ENCODE results near the gene TYMP. TPM values are rescaled to one million over a fixed set of nuclear protein-coding genes. Genes with fewer than 3 reads are reported as not detected.
"Not testable (repeated sequence)": the region's sequence is repeated elsewhere in the genome, so short reads cannot be mapped to it uniquely, and the experiment has no call there.

TYMP gene
- polyA plus RNA-seq, 1 donor: 2.8 TPM

DNA sequence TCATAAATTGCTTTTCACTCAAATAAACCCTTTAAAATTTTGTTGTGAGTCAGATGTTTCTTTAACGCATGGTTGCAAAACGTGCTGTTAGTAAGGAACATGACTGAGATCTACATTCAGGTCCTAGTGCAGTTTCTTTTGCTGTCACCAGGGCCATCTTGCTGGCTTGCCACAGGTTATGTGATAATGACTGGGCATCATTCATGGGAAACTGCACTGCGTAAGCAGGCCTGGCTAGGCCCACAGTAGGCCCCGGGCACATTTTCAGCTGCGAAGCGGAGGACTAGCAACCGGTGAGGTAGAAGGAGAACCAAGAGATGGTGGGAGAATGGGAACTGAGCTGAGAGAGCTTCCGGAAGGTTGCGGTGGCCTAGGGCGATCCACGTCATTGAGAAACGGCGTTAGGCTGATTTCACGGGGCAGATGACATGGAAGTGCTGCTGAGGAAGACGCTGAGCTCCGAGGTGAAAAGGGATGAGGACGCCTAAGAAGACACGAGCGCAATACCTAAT lies 12.7 kb upstream of the TYMP start:
- no peak for DNase-seq (ENCODE audit: low read depth)

DNA sequence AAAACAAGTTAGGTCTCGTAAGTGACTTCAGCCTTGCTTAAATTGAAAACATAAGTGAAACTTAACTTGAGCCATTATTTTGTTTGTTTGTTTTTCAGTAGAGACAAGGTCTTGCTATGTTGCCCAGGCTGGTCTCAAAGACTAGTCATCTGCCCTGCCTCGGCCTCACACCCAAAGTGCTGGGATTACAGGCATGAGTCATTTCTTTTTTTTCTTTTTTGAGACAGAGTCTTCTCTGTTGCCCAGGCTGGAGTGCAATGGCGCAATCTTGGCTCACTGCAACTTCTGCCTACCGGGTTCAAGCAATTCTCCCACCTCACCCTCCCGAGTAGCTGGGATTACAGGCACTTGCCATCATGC lies 11.8 kb upstream of the TYMP start:
- not testable (repeated sequence) for DNase-seq (ENCODE audit: low read depth)

DNA sequence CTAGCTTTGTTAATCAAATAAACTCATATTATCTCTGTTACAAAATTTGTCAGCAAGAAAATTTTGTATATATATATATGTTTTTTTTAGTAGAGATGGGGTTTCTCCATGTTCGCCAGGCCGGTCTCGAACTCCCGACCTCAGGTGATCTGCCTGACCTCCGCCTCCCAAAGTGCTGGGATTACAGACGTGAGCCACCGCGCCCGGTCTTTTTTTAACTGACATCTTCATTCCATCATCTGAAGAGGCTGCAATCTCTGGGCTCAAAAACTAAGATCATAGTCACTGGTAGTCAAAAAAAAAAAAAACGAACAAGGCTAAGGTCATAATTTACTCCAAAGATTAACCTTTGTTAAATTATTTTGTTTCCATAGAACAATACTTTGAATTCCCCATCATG lies 10.6 kb upstream of the TYMP start:
- DNase-seq (ENCODE audit: low read depth): no peak

DNA sequence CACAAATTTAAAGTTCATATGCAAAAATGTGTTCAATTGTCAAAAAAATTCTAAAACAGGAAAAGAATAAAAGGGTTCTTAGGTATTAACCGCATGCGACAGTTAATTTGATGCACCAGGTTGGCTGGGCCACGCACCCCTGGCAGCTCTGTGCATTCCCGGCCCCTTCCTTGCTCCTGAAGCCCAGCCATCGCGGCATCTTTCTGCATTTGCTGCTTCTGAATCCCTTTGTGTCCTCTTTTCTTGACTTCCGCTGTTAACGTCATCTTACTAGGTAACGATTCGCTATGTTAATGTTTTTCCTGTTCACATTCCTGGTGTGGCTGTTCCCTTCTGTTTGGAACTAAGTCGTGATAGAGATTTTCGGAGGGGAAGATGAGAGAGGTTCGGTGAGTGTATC lies 8.0 kb upstream of the TYMP start:
- no peak for DNase-seq (ENCODE audit: low read depth)

DNA sequence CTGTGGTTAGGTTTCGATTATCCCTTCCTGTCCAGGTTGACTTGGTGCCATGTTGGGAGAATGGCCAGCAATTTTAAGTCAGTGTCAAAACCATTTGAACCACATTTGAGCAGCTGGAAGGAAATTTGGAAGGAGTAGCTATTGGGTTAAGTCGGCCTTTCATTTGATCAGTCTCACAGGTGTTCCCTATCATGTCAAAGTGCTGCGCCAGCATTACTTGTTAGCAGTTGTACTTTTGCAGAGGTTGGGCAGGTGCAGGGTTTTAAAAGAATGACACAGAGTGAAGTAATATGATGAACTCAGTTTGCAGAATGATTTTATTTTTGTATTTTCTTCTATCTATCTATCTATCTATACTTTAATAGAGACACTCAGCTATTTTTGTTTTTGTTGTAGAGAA lies 6.4 kb upstream of the TYMP start:
- no peak for DNase-seq (ENCODE audit: low read depth)

DNA sequence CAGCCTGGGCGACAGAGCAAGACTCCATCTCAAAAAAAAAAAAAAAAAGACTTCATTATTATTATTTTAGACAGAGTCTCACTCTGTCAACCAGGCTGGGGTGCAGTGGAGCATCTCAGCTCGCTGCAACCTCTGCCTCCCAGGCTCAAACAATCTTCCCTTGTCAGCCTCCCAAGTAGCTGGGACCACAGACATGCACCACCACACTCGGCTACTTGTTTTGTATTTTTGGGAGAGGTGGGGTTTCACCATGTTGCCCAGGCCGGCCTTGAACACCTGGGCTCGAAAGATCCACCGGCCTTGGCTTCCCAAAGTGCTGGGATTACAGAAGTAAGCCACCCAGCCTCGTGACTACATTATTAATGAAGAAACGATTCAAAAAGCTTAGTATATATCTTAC lies 5.3 kb upstream of the TYMP start:
- DNase-seq (ENCODE audit: low read depth): no peak

DNA sequence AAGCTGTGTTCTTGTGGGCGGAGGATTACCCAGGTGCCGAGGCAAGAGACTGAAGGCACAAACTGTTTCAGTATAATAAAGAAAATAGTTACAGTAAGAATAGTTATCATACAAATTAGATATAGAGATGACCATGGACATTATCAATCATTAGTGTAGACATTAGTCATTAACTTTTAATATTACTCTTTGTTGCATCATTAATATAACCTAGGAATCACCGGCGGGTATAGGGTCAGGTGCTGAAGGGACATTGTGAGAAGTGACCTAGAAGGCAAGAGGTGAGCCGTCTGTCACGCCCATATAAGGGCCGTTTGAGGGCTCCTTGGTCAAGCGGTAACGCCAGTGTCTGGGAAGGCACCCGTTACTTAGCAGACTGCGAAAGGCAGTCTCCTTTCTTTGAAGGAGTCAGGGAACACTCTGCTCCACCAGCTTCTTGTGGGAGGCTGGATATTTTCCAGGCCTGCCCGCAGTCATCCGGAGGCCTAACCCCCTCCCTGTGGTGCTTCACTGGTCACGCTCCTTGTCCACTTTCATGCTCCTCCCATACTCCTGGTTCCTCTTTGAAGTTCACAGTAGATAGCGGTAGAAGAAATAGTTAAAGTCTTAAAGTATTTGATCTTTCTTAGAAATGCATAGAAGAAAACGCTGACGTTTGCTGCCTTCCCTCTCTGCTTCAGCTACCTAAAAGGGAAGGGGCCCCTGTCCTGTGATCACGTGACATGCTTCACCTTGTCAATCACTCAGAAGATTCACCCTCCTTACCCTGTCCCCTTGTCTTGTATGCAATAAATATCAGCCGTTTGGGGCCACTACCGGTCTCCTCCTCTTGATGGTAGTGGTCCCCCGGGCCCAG lies 4.3 kb upstream of the TYMP start:
- DNase-seq (ENCODE audit: low read depth): not testable (repeated sequence)

DNA sequence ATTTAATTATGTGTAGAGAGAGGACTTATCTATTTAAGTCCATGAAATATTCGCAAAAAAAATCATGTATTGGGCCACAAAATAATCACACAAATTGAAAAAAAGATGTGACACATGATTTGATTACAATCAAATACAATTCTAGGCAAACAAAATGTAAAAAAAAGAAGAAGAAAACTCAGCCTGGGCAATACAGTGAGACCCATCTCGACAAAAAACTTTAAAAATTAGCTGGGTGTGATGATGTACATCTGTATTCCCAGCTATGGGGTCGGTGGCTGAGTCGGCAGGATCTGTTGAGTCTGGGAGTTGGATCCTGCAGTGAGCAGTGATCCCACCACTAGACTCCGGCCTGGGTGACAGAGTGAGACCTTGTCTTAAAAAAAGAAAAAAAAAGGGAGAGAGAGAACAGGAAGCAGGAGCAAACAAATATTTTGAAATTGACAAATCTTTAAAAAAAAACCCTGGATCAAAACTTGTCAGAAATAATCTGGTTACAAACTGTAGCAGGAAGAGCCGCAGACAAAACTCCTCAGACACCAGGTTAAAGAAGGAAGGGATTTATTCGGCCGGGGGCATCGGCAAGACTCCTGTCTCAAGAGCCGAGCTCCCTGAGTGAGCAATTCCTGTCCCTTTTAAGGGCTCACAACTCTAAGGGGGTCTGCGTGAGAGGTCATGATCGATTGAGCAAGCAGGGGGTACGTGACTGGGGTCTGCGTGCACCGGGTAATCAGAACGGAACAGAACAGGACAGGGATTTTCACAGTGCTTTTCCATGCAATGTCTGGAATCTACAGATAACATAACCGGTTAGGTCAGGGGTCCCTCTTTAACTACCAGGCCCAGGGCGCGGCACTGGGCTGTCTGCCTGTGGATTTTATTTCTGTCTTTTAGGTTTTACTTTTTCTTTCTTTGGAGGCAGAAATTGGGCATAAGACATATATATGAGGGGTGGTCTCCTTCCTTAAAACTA lies 3.3 kb upstream of the TYMP start:
- DNase-seq (ENCODE audit: low read depth): no peak

DNA sequence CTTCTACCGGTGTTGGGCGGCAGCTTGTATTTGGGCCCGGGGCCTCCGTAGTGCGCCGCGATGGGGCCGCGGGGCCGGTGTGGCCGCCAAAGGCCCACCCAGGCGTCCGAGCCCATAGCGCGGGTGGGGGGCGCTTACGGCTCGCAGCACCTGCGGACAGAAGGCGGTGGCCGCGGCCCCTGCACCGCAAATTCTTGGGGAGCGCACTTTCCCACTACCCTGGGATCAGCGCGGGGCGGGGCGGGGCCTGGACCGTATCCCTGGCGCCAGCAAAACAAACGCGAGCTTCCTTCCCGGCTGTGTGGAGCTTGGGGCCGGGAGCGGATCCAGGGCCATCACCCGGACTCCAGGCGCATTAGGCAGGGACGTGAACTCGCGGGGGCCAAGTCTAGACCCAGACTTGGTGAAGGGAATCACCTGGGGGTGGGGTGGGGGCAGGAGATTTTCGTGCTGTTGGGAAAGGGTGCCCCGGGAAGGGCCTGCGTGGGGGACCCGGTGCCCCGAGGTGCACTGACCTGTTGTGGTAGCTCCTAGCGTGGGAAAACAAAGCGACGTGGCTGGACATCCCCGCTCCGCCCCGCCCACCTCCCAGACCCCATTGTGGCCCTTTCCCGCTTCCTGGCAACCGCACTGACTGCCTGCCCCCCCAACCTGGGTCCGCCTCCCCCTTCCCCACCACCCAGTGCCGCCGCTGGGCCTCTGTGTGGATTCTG lies 2.3 kb upstream of the TYMP start:
- no peak for DNase-seq (ENCODE audit: low read depth)

DNA sequence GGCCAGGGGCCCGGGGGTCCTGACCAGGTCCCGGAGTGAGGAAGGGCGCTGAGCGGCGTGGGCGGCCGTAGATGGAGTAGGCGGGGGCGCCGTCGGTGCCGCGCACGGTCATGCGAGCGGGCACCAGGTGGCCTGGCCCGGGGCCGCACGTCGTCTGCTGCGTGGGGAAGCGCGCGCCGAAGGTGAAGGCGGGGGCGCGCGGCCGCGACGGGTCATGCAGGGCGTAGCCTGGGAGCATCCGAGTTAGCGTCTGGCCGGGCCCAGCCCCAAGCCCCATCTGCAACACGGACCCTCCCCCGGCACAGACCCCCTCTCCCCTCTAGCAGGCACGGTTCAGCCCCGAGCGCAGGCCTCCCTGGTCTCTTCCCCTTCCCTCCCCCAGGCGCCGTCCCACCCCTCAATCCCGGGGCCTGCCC lies 1.7 kb upstream of the TYMP start:
- no peak for DNase-seq (ENCODE audit: low read depth)

DNA sequence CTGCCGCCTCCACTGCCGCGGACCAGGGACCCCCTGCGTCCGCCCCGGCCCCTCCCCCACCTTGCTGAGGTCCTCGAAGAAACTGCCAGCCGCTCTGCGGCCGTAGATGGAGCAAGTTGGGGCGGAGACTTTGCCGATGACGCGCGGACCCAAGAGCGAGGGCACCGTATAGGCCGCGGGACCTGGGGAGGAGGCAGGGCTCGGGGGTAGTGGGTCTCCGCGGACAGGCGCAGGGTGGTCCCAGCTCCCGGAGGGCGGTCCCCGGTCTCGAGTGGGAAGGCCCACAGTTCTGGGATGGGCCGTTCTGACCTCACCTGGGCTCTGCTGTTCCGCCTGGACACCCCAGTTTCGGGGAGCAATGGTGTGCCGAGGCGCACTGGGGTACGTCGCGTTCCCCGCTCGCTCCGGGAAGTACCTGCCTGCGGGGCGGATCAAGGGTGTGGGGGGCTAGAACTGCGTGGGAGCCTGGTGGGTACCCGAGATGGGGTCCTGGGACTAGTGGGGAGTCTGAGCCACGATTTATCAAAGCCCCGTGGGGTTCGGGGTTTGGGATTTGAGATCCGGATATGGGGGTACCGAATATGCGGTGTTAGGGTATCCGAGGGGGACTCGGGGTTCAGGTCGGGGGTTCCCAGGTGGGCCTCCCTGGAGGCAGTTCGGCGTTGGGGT lies 1.2 kb upstream of the TYMP start:
- no peak for DNase-seq (ENCODE audit: low read depth)

DNA sequence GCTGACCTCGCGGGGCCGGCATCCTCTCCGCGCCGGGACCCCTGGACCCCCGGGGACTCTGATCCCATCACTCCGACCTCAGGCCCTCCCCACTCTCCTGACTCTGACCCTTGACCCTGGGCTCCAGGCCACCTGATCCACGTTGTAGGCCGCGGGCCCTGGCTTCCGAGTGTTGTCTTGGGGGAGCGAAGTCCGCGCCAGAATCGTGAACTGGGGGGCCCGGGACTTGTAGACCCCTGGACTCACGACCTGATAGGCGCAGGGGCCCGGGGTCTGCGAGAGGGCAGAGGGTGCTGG lies 716 bp upstream of the TYMP start:
- DNase-seq (ENCODE audit: low read depth): no peak

DNA sequence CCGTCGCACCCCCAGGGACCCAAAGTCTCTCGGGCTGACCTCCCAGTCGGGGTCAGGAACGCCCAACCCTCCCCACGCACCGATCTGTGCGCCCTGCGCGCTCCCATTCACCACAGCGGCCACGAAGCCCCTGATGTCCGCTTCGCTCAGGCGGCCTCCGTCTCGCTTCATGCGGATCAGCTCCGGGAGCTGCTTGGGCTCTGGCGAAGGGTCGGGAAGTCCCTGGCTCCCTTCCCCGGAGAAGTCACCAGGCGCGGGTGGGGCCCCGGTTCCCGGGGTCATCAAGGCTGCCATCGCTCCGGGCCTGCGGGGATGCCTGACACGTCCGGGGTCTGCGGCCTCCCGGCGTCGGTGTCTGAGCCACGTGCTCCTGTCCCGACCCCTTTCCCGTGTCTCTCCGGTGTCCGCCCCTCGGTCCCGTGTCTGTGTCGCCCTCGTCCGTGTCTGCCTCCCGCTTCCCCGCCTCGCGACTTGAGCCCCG lies 356 bp downstream of the TYMP start:
- DNase-seq (ENCODE audit: low read depth): no peak

DNA sequence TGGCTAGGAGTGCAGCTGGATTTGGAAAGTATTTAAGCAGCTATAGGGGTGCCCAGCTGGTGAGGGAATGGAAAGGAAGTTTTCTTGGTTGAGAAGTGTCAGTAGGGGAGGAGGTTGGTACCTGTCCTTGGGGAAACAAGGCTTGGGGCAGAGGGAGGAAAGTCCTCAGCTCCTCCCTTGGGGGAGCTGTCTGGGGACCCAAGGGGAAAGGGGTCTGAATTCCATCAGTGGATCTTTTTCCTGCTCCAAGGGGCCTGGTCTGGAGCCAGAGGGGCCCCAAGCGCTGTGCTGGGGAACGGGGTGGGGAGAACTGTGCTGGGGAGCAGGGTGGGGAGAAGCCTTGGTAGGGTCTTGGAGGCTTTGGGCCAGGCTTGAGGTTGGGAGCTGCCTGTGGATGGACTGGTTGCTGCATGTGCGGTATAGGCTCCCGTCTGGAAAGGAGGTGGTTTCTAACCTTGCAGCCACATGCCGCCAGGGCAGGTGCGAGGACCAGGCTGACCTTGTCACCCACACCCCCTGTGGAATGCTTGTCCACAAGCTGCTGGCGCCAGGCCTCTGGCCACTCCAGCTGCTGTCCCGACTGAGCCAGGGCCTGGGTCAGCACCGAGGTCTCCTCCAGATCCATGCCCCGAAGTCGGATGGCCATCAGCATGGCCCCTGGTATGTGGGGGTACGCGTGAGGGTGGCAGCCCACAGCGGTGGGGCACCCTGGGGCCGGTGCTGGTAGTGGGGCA lies 963 bp downstream of the TYMP start:
- no peak for DNase-seq (ENCODE audit: low read depth)

DNA sequence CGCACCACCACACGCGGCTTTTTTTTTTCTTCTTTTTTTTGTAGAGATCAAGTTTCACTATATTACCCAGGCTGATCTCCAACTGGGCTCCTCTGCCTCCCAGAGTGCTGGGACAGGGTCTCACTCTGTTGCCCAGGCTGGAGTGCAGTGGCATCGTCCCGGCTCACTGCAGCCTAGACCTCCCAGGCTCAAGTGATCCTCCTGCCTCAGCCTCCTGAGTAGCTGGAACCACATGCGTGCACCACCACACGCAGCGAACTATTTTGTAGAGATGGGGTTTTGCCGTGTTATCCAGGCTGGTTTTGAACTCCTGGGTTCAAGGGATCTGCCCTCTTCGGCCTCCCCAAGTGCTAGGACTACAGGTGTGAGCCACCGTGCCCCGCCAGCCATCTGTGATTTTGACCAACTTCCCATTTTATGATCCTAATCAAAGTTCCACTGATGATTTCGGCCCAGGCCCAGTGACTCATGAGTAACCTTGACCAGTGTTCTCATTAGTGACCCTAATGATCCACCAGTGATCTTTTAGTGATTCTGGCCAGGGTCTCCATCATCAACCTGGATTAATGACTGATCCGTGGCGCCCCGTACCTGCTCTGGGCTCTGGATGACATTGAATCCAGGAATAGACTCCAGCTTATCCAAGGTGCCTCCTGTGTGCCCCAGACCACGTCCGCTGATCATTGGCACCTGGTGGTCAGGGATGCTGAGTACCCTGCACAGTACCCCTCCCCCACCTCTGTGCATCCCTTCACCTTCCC lies 1.7 kb downstream of the TYMP start:
- DNase-seq (ENCODE audit: low read depth): no peak

DNA sequence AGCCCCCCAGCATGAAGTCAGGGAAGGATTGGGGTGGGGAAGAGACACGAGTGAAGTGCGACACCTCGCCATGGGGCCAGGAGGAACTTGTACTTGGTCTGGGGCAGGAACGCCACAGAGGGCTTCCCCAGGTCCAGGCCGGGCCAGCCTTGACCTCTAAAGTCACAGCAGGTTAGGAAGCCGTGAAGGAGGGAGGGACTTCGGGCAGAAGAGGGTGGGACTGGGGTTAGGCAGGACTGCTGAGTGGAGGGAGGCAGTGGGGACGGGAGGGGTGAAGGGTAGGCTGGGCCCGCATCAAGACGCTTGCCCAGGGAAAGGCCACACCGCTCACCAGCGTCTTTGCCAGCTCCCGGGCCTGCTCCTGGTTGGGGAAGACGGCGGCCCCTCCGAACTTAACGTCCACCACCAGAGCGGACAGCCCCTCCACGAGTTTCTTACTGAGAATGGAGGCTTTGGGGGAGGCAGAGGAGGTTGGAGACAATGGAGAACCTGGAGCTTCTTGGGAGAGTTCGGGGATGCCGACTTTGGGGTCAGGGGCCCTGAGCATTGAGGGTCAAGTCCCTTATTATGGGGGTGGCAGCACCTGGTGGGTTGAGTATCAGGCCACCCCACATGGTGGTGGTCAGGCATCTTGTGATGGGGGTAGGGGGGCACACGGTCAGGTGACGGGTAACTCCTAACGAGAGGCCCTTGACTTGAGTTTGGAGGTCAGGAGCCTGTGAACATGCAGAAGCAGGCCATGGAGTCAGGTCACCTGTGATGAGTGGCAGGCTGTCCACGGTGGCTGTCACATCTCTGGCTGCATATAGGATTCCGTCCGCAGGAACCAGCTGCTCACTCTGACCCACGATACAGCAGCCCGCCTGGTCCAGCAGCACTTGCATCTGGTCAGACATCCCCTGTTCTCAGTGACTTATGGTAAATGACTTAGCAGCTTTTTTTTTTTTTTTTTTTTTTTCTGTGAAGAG lies 2.7 kb downstream of the TYMP start:
- DNase-seq (ENCODE audit: low read depth): no peak

DNA sequence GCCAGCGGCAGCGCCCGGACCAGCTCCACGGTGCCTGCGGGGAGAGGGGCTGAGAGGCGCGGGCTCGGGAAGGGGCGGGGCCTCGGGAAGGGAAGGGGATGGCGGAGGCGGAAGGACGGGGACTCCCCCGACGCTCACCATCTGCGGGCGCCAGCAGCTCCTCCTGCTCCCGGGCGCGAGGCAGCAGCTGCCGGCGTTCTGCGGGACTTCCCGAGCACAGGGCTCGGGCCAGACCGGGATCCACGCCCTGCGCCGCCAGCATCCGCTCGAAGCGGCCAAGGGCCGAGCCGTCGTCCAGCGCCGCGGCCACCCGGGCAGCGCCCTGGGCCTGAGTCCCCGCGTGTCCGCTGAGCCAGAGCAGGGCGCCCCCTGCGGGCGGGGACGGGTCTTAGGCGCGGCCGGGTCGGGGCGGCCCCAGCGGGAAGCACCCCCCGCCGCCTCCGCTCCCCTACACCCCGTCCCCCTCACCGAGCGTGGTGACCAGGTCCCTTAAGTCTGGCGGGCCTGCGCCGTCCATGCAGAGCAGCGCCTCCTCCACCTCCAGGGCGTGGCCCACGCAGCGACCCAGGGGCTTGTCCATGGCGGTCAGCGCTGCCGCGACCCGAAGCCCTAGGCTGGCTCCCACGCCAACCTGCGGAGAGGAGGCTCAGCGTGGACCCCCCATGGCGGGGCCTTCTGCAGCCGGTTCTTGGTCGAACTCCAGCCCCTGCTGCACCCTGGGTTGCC lies 3.5 kb downstream of the TYMP start:
- no peak for DNase-seq (ENCODE audit: low read depth)

DNA sequence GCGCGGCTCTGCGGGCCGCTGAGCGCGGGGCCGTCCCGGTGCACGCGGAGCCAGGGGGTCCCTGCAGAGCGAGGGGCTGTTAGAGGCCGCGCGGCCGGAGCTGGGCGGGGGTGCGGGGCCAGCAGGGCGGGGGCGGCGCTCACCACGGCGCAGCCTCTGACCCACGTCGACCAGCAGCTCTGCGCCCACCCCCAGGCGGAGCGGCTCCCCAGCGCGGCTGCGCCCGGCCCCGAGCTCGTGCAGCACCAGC lies 4.0 kb downstream of the TYMP start:
- DNase-seq (ENCODE audit: low read depth): no peak

Data from forelimb muscle (tissue), 1 donor.